GM18870 (cell line): Measurements from ENCODE around the gene RALGPS1.

Source experiments
- ATAC-seq: cut with Tn5 transposase; IDR thresholded peaks from one replicate; pipeline ENCODE4 v1.9.1; 2021; ENCODE audit warnings: moderate library complexity; ENCODE audit not compliant: unreplicated experiment

Gene RALGPS1

DNA sequence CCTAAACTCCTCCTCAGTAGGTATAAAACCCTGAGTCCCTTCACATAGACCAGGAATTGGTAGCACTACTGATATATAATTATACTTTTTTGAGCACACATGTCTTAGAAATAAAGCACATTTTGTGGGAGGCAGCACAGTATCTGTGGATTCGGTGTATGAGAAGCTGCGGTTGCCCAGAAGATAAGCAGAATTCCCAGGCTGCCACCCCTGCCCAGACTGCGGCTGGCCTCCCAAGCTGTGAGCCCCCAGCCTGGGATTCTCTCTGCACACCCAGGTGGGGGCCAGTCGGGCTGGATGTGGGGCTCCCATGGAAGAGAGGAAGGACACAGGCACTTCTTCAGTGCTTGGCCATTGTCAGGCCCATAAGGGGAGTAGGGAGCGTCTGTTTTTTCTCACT lies 233.4 kb downstream of the RALGPS1 start:
- ATAC-seq: no peak

GRCh38 chr9:127149010-127149409 lies 234.4 kb downstream of the RALGPS1 start:
- no peak for ATAC-seq

GRCh38 chr9:127149463-127150390 lies 235.1 kb downstream of the RALGPS1 start:
- ATAC-seq: no peak

DNA sequence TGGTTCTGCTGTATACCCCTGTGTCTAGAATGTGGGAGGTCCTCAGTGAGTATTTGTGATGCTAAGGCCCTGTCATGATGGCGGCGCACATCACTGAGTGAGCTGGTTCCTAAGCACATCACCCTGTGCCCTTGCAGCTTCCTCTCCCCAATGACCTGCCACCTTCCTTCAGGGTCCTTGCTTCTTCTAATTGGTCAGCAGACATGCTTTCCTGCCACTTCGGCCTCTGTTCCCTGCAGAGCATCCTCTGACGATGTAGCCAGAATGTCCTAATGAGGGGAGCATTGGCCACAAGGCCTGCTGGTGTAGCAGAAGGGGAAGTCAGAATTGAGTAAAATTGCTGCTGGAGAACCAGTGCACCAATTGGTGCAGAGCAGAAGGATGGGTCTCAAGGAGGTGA lies 238.9 kb downstream of the RALGPS1 start:
- ATAC-seq: no peak

DNA sequence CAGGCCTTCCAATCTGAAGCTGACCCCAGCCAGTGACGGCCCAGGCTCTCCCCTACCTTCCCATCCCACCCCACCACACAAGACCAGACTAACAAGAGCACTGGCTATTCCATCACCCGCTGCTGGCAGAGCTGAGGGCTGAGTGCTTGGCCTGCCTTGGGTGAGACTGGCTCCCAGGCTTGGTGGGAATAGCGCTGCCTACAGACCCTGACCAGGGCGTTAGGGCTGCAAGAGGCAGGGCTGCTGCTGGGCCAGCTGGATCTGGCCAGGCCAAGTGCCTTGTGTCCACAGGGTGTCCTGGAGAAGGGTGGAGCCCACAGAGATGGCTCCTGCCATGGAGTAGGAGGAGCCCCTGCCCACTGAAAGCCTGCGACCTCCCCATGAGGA lies 239.4 kb downstream of the RALGPS1 start:
- no peak for ATAC-seq

- no peak for ATAC-seq
Observed at GRCh38 chr9:127154390-127155191, 240.0 kb downstream of the RALGPS1 start.

DNA sequence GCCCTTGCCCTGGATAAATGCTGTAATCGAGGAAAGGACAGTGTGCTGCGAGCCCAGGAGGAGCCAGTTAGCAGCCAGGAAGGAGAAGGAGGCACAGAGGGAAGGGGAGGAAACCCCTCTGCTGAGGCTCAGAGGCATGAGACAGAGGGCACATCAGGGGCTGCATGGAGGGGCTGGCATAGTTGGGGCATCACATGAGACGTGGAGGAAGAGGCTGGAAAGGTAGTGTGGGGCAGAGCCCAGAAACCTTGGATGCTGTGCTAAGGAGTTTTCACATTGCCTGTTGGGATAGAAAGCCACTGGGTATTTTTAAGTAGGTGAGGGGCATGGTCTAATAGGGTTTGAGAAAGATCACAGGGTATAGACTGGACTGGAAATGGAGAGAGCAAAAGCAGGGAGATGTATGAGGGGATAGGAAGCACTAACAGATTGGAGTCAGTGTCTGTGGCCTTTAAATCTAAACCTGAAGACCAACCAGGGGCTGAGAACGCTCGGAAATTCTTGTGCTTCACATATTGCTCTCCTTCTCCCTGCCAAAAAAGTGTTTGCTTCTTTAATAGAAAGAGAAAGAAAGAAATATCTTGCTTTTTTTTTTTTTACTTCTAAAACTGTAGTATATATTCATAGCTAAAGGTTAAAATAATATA lies 240.9 kb downstream of the RALGPS1 start:
- ATAC-seq: no peak

- ATAC-seq: no peak
Observed at GRCh38 chr9:127158786-127159324, 244.3 kb downstream of the RALGPS1 start.

GRCh38 chr9:127159325-127159801 lies 244.8 kb downstream of the RALGPS1 start:
- no peak for ATAC-seq

GRCh38 chr9:127159949-127160610 lies 245.5 kb downstream of the RALGPS1 start:
- no peak for ATAC-seq

DNA sequence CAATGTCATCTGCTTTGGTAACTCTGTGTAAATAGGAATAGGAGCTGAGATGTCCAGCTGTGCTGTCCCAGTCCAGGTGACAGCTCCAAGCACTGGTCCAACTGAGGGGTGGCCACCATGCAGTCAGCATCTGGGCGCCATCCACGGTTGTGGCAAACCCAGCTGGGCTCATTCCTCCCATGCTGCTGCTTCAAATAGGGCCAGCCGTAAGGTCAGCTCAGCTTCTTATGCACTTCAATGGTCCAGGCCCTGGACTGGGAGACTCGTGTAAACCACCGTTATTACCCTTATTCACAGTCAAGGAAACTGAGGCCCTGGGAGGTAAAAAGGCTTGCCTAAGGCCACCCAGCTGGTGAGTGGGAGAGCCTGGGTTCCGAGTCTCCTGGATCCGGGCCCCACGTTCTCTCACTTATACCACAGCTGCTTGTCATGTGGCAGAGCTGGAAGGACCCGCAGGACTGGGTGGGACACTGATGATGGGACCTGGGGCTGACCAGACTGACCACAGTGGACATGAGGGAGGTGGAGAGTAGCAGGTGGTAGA lies 246.6 kb downstream of the RALGPS1 start:
- no peak for ATAC-seq

- ATAC-seq: no peak
Observed at GRCh38 chr9:127162046-127162863, 247.7 kb downstream of the RALGPS1 start.

- no peak for ATAC-seq
Observed at GRCh38 chr9:127162864-127163365, 248.3 kb downstream of the RALGPS1 start.

- no peak for ATAC-seq
Observed at GRCh38 chr9:127163409-127163808, 248.8 kb downstream of the RALGPS1 start.

DNA sequence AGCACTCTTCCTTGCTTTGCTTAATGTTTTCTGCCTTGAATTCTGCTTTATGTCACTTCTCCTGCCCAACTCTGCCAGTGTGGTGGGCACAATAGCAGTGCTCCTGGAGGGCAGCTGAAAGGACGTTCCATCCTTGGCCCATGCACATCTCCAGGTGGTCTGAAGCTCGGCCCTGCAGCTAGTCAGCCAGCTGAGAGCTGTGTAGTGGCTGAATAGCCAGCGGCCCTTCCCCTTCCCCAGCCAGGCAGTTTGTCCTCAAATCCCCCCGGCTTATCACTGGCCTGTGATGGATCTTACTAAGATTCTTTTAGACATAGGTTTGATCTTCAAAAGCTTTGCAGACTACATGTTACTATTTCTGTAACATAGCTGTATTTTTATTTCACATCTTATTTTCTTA lies 250.5 kb downstream of the RALGPS1 start:
- ATAC-seq: no peak

DNA sequence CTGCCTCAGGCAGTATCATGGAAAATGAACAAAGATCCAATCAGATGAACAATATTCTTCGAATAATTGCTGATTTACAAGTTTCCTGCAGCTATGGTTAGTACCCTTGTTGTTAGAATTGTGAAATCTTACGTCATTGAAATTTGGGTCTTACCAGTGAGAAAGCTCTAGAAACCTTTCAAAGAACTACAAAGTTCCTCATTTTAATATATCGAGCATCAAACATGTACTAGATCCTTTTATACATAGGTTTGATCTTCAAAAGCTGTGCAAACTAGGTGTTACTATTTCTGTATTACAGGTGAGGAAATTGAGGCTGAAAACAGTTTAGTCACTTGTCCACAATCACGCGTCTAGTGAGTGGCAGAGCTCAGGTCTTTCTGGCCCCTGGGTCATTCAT lies 251.5 kb downstream of the RALGPS1 start:
- ATAC-seq: no peak

DNA sequence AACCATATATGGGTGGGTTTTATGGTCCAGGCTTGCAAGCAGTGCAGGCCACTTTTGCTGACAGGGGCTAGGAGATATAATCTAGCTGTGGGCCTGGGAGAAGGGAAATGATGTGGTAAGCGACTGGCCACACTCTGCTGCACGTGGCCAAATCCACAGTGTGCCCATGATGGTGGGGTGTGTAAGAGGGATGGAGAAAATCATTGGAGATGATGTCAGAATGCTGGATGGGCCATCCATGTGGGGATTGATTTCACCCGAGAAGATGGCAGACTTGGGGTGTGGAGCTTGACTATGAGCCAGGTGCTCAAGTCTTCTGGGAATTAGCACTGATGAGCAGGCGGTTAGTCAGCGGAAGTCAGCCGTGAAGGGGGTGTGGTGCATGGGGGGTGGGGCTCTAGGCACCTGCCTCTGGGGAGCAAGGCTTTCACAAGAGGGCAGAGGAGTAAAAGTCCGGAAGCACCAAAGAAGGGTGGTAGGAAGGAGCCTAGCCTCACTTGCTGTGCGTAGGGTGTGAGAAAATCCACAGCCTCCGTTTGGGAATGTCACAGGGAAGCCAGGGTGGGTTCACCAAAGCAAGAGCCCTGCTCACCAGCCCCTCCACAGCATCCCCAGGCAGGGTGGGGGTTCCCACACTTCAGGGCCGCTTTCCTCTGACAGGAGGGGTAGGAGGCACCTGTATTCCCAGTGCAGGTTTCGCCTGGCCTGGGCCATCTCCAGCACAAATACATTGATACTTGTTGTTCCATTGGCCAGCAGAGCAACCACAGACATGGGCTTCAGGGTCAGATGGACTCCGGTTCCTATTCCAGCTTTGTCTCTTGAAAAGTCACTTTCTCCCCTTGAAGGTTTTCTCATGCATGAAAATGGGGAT lies 252.3 kb downstream of the RALGPS1 start:
- no peak for ATAC-seq
